ENCODE measurements around the gene DYSF.

GRCh38 chr2:71671895-71672825 lies 218.8 kb downstream of the DYSF start:
- TF ChIP-seq CTCF (IDR thresholded peaks at IDR 0.05; ENCODE audit: poor library complexity, severe bottlenecking) (no peak), EZH2 (IDR thresholded peaks at IDR 0.05; ENCODE audit: borderline replicate concordance, insufficient read depth, low read length, poor library complexity, severe bottlenecking) (no peak)

All from neural cell (in vitro differentiated cells).